Measurements from ENCODE around the gene TOPORS.
"Not testable (repeated sequence)": the region's sequence is repeated elsewhere in the genome, so short reads cannot be mapped to it uniquely, and the experiment has no call there.

Gene TOPORS

GRCh38 chr9:32552172-32552872 lies at the start of gene TOPORS, which contains the start of gene SMIM27:
TOPORS (minus strand) TSS chr9:32552586; CDS start chr9:32552436, 150 bp downstream.
SMIM27 (plus strand) TSS chr9:32552327; CDS start chr9:32552435, 108 bp downstream.
- DNase-seq = peak; percentile 89

GRCh38 chr9:32599021-32599420 lies 46.6 kb upstream of the TOPORS start:
- not testable (repeated sequence) for DNase-seq

GRCh38 chr9:32596936-32597335 lies 44.5 kb upstream of the TOPORS start:
- DNase-seq = no peak

DNA sequence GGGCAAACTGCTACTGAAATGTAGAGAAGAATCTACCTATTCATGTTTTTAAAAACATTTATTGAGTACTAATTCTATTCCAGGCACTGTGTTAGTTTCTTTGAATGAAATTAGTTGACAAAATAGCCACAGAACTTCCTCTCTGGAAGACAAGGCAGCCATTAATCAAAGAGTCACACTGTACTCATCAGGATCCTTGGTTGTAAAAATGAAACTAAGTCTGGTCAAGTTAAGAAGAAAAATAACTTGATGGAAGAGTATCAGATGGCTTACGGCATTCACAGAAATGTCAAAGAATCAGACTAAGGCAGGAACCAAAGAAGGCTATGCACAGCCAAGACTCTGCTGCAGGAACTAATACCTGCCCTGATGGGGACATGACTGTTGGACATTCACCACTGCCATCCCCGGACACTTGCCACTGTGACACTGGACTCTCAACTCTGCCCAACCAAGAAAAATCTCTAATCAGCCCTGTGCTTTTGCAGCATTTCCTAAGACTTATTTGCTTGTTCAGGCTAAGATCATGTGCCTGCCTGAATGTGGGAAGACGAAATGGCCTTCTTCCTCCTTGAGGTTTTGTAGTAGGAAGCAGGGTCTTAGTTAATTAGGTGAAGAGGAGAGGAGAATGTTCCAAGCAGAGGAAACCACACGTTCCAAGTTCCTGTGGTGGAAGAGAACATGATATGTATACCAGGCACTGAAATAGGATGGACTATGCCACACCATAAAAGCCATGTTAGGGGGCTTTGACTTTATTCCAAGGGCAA lies 43.9 kb upstream of the TOPORS start:
- no peak for DNase-seq

DNA sequence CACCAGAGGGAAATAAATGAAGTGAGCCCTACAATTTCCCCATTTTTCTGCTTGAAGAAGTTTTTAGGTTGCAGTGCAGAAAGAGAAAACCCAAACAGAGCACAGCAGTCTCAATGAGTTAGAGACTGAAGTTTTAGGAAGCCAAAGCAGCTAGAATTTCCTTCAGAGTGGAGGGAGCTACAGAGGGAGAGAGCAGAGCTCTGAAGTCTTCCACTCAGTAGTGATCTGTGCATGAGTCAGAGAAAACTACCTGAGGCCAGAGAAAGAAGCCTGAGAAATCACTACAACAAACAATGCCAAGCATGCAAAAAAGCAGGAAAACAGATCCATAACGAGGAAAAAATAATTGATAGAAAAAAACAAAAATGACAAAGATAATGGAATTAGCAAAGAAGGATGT lies 38.5 kb upstream of the TOPORS start:
- DNase-seq = no peak

DNA sequence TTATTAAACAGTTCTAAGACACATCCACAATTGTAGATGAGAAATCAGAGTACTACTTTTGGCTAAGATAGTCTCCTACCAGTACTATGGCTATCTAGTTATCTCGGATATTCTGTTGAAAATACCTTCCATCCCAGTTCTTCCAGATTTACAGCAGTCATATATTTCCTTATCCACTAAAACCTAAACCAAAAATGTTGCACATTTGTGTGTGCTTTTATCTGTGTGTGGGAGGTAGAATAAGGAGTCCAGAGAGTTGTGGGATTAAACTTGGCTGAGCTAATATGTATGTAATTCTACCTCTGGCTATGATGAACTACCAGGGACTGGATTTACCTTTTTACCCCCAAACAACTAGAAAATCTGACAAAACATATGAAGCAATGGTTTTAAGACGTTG lies 38.1 kb upstream of the TOPORS start:
- no peak for DNase-seq

DNA sequence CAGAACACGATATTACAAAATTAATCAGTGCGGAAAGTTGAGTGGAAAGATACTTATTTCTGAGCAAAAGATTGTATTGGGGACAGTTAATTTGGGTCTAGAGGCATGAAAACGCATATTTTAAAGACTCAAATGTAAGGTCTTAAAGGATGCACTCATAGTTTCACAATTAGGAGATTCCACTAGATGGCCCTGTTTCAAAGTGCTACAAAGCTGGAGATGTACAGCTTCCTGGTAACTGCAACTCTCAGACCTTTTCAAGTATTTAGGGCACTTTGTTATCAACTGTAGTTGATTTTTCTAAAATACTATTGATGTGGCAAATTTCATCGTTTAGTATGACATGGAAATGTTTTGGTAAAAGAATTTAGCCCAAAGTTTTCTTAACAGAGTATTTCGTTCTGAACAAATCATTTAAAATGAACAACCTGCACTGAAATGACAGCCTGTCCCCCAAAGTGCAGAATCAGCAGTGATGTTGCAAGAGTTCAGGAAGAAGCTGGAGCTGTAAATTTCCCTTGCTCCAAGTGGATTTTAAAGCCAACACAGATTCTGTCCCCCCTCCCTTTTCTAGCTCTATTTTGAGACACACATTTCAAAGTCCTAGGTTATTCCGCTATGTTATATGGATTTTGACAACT lies 36.8 kb upstream of the TOPORS start:
- peak; percentile 11 for DNase-seq

DNA sequence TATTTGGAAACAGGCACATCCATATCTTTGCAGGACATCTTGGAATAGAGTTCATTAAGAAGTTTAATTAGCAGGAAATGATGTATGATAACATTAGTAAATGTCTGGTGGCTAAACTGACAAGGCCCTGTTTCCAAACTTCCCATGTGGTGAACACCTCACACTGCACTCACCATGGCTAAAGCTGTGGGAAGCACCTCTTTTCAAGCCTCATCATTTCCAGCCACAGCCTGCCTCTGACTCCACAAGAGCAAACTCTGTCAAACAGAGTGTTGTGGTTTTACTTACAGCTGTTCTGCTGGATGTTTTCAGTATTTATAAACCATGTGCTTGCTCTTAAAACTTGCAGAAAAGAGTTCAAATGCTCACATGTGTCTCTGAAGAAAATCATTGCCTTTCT lies 35.5 kb upstream of the TOPORS start:
- DNase-seq = no peak

DNA sequence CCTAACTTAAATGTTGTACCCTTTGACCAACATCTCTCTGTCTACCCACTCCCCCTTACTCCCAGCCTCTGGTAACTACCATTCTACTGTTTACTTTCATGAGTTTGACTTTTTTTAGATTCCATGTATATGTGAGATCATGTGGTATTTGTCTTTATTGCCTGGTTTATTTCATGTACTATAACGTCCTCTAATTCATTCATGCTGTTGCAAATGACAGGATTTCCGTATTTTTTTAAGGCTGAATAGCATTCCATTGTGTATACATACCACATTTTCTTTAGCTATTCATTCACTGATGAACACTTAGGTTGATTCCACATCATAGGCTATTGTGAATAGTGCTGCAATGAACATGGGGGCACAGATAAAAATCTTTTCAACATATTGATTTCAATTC lies 32.4 kb upstream of the TOPORS start:
- no peak for DNase-seq

GRCh38 chr9:32581512-32582143 lies 29.2 kb upstream of the TOPORS start:
- peak; percentile 42 for DNase-seq

DNA sequence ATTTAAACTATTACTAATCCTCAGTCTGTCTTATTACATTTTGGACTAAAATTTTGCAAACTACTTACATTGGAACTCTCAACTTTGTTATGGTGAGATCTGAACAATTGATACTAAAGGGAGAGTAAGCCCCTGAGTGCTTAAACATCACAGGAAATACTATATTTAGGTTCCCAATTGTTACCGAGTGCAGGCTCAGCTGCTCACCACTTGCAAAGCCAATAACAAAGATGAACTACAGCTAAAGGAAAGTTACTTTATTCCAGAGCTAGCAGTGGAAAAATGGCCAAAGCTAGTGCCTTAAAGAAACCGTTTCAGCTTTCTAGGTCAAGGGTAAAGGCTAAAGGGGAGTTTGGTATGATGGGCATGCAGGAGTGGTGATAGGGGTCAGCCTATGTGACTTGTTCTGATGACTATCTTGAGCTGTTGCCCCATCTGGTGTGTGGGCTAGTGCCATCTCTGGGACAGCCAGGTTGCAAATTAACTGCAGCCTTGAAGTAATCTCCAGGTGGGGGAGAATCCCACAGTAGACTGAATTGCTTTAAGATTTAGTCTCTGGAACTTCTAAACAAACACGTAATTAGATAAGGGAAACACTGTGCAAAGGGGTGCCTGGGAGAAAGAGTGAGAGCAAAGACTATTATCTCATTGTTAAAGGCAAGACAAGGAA lies 28.4 kb upstream of the TOPORS start:
- no peak for DNase-seq

GRCh38 chr9:32579706-32580331 lies 27.4 kb upstream of the TOPORS start:
- DNase-seq = peak; percentile 15

GRCh38 chr9:32578976-32579375 lies 26.6 kb upstream of the TOPORS start:
- DNase-seq = no peak

DNA sequence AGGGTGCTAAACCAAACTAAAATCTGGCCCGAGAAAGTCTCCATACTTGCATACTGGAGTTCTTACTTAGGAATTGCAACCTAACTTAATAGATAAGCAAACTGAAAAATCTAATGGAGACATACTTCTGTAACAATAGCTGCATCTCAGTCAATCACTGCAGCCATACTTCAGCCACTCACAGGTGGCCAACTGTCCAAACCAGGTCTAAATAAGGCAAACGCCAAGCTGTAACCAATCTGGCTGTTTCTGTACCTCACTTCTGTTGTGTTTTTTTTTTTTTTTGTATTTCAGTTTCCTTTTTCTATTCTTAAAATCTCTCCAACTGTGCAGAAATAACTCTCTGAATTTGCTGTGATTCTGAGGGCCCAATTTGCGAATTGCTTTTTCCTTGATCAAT lies 24.9 kb upstream of the TOPORS start:
- DNase-seq = no peak

DNA sequence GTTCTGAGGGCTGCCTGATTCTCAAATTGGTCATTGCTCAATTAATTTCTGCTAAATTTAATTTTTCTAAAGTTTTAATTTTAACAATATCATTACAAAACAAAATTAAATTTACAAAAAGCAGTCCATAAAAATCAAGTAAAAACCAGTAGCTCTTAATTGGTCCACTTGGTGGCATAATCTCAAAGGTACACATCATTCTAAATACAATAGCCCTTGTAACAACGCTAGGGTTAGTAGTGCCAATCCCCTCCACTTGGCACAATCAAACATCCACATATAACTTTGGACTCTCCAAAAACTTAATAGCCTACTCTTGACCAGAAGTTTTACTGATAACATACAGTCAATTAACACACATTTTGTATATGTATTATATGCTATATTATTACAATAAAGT lies 22.5 kb upstream of the TOPORS start:
- no peak for DNase-seq

- DNase-seq = no peak
Measured at GRCh38 chr9:32573821-32574220, 21.4 kb upstream of the TOPORS start.

- DNase-seq = peak; percentile 87
Measured at GRCh38 chr9:32572900-32573523, 20.6 kb upstream of the TOPORS start, which contains the start of gene NDUFB6. NDUFB6 (minus strand) TSS chr9:32573159; CDS start chr9:32573060, 99 bp downstream.

GRCh38 chr9:32571969-32572899 lies 19.8 kb upstream of the TOPORS start:
- peak; percentile 47 for DNase-seq

GRCh38 chr9:32570262-32570661 lies 17.9 kb upstream of the TOPORS start:
- no peak for DNase-seq

GRCh38 chr9:32566770-32567169 lies 14.4 kb upstream of the TOPORS start:
- no peak for DNase-seq

All from NCI-H2171 treated with DMSO at 0.1 percent for 48 hours (cell line).